H1 (cell line): ENCODE data around the gene CELF5. TPM values are rescaled to one million over a fixed set of nuclear protein-coding genes. Genes with fewer than 3 reads are reported as not detected.

Experiments
- CTCF ChIA-PET: fragments of 300-600 bp; sonication (Branson Sonifier 250); formaldehyde crosslinking; loops from one replicate; lab custom pipeline; 2021; ENCODE audit not compliant: partially characterized antibody; lab: Charles Lee
- POLR2A ChIA-PET: fragments of 300-600 bp; sonication (Branson Sonifier 250); formaldehyde crosslinking; loops from one replicate; lab custom pipeline; 2021; ENCODE audit warnings: inconsistent platforms; ENCODE audit not compliant: partially characterized antibody; lab: Charles Lee
- DNase-seq, 2 experiments: peaks; one replicate each; pipeline versions ENCODE4 v3.0.0 to v3.0.0-alpha.2; 2010 to 2022; ENCODE audit warnings: low spot score in 2 of 2, low read depth in 1 of 2, mixed read lengths in 1 of 2
- FAIRE-seq: peaks from 2 replicates; lab custom pipeline; 2011; peaks lifted over from hg19 to GRCh38; lab: Jason Lieb, UNC
- H2AFZ ChIP-seq: 2 replicates; pipeline ENCODE4 v1.8.1; 2012; ENCODE audit warnings: low read length, inconsistent platforms
- H2AK5ac ChIP-seq: 2 replicates; pipeline ENCODE4 v1.6.1; 2013; ENCODE audit warnings: low read depth, low read length
- H2BK120ac ChIP-seq: replicated peaks from 2 replicates; pipeline ENCODE3; 2013; ENCODE audit warnings: low read depth, low read length, inconsistent platforms
- H2BK12ac ChIP-seq: 2 replicates; pipeline ENCODE4 v1.6.1; 2013; ENCODE audit warnings: low read depth, low read length
- H2BK15ac ChIP-seq: 2 replicates; pipeline ENCODE4 v1.6.1; 2013; ENCODE audit warnings: low read length
- H2BK20ac ChIP-seq: 2 replicates; pipeline ENCODE4 v1.6.1; 2013; ENCODE audit warnings: low read length
- H2BK5ac ChIP-seq: 2 replicates; pipeline ENCODE4 v1.6.1; 2013; ENCODE audit warnings: low read depth, low read length
- H3K14ac ChIP-seq: 2 replicates; pipeline ENCODE4 v1.6.1; 2013; ENCODE audit warnings: inconsistent platforms; ENCODE audit not compliant: insufficient read length
- H3K18ac ChIP-seq: 2 replicates; pipeline ENCODE4 v1.6.1; 2013; ENCODE audit warnings: low read length; ENCODE audit errors: extremely low read depth
- H3K23ac ChIP-seq: 2 replicates; pipeline ENCODE4 v1.6.1; 2013; ENCODE audit warnings: inconsistent platforms; ENCODE audit not compliant: insufficient read length
- H3K23me2 ChIP-seq: 2 replicates; pipeline ENCODE4 v1.6.1; 2013; ENCODE audit warnings: low read depth, low read length
- H3K27ac ChIP-seq: 2 replicates; pipeline ENCODE4 v1.6.1; 2011; ENCODE audit warnings: low read depth, low read length, inconsistent platforms
- H3K27me3 ChIP-seq, 4 experiments: replicated peaks in 1 of 4; 1 replicate in 1 of 4; 2 replicates in 3 of 4; pipeline versions ENCODE4 v1.6.1 to v1.8.1; 2011 to 2013; ENCODE audit warnings: low read length in 3 of 4, mild to moderate bottlenecking in 3 of 4, inconsistent platforms in 2 of 4, mixed read lengths in 2 of 4, moderate library complexity in 1 of 4; ENCODE audit not compliant: control insufficient read depth in 3 of 4, insufficient read depth in 3 of 4; ENCODE audit errors: extremely low read depth in 1 of 4
- H3K36me3 ChIP-seq, 4 experiments: 2 replicates each; pipeline versions ENCODE4 v1.6.1 to v1.8.1; 2011 to 2013; ENCODE audit warnings: mild to moderate bottlenecking in 4 of 4, low read length in 3 of 4, moderate library complexity in 2 of 4, control low read depth in 1 of 4, inconsistent platforms in 1 of 4; ENCODE audit not compliant: insufficient read depth in 4 of 4, control insufficient read depth in 2 of 4
- H3K4ac ChIP-seq: replicated peaks from 2 replicates; pipeline ENCODE3; 2013; ENCODE audit warnings: low read length, low read depth, mixed read lengths, inconsistent platforms; ENCODE audit not compliant: insufficient read length
- H3K4me1 ChIP-seq, 4 experiments: replicated peaks in 1 of 4; 1 replicate in 1 of 4; 2 replicates in 3 of 4; pipeline versions ENCODE4 v1.6.1 to v1.8.1; 2011 to 2013; ENCODE audit warnings: low read length in 3 of 4, inconsistent platforms in 2 of 4, mixed read lengths in 1 of 4; ENCODE audit not compliant: insufficient read depth in 4 of 4, control insufficient read depth in 3 of 4
- H3K4me2 ChIP-seq, 2 experiments: 2 replicates each; pipeline versions ENCODE4 v1.6.1 to v1.8.1; 2011 to 2013; ENCODE audit warnings: low read depth in 2 of 2, low read length in 2 of 2, control low read depth in 1 of 2, inconsistent platforms in 1 of 2, mild to moderate bottlenecking in 1 of 2; ENCODE audit not compliant: insufficient read depth in 1 of 2
- H3K4me3 ChIP-seq, 4 experiments: fragments of 200-600, 300-600 bp in 1 of 4; sonication (generic), shearing (Covaris generic), sonication (Bioruptor Twin) in 1 of 4; 2 replicates each; pipeline versions ENCODE4 v1.5.1 to v1.8.1; 2011 to 2016; ENCODE audit warnings: low read length in 4 of 4, low read depth in 3 of 4, control low read depth in 2 of 4, inconsistent platforms in 2 of 4, mild to moderate bottlenecking in 2 of 4, mixed read lengths in 1 of 4, moderate library complexity in 1 of 4; ENCODE audit not compliant: insufficient read depth in 2 of 4; ENCODE audit errors: extremely low read depth in 1 of 4
- H3K56ac ChIP-seq: replicated peaks from 2 replicates; pipeline ENCODE3; 2013; ENCODE audit warnings: low read depth, mild to moderate bottlenecking, mixed read lengths, low read length, inconsistent platforms; ENCODE audit not compliant: insufficient read length
- H3K79me1 ChIP-seq: 2 replicates; pipeline ENCODE4 v1.6.1; 2013; ENCODE audit warnings: low read depth, low read length, control low read depth
- H3K79me2 ChIP-seq, 2 experiments: 2 replicates each; pipeline versions ENCODE4 v1.6.1 to v1.8.1; 2012 to 2013; ENCODE audit warnings: low read length in 2 of 2, mild to moderate bottlenecking in 2 of 2, inconsistent platforms in 1 of 2; ENCODE audit not compliant: insufficient read depth in 2 of 2, control insufficient read depth in 1 of 2
- H3K9ac ChIP-seq, 4 experiments: replicated peaks in 1 of 4; 1 replicate in 1 of 4; 2 replicates in 3 of 4; pipeline versions ENCODE4 v1.6.1 to v1.8.1; 2011 to 2013; ENCODE audit warnings: low read depth in 3 of 4, low read length in 3 of 4, control low read depth in 2 of 4, mild to moderate bottlenecking in 2 of 4, moderate library complexity in 2 of 4, inconsistent platforms in 1 of 4; ENCODE audit errors: extremely low read depth in 1 of 4
- H3K9me3 ChIP-seq, 2 experiments: 2 replicates each; pipeline versions ENCODE4 v1.6.1 to v1.8.1; 2012 to 2013; ENCODE audit warnings: mild to moderate bottlenecking in 2 of 2, moderate library complexity in 2 of 2, control low read depth in 1 of 2, inconsistent platforms in 1 of 2, low read depth in 1 of 2, low read length in 1 of 2, mixed read lengths in 1 of 2; ENCODE audit not compliant: insufficient read depth in 2 of 2
- H4K20me1 ChIP-seq, 2 experiments: replicated peaks in 1 of 2; 2 replicates each; pipeline versions ENCODE3 to v1.8.1; 2011 to 2013; ENCODE audit warnings: inconsistent platforms in 2 of 2, low read length in 2 of 2, mild to moderate bottlenecking in 1 of 2; ENCODE audit not compliant: insufficient read depth in 2 of 2, control insufficient read depth in 1 of 2
- H4K5ac ChIP-seq: 2 replicates; pipeline ENCODE4 v1.6.1; 2013; ENCODE audit warnings: low read length, low read depth, mixed read lengths, inconsistent platforms; ENCODE audit not compliant: insufficient read length
- H4K8ac ChIP-seq: 2 replicates; pipeline ENCODE4 v1.8.0; 2013; ENCODE audit warnings: mild to moderate bottlenecking, moderate library complexity, low read length, inconsistent platforms; ENCODE audit not compliant: insufficient read depth; ENCODE audit errors: extremely low read depth
- H4K91ac ChIP-seq: replicated peaks from 2 replicates; pipeline ENCODE3; 2013; ENCODE audit warnings: low read length, mixed read lengths, inconsistent platforms; ENCODE audit not compliant: insufficient read length
- BACH1 ChIP-seq: IDR thresholded peaks from 2 replicates; pipeline ENCODE4 v1.6.1; 2012; ENCODE audit warnings: low read length, improper control_type of control experiment
- CBX8 ChIP-seq: fragments of 300-800, 300-1000 bp; sonication (generic); IDR thresholded peaks from 2 replicates; pipeline ENCODE4 v1.7.1; 2016; ENCODE audit warnings: low read depth, low read length, borderline replicate concordance
- CTBP2 ChIP-seq: IDR thresholded peaks from 2 replicates; pipeline ENCODE4 v1.7.0; 2011; ENCODE audit warnings: borderline replicate concordance, mild to moderate bottlenecking, moderate library complexity, mixed read lengths, low read length; ENCODE audit not compliant: insufficient read depth, insufficient read length
- JUND ChIP-seq: IDR thresholded peaks from 2 replicates; pipeline ENCODE4 v1.6.1; 2011; ENCODE audit warnings: mild to moderate bottlenecking, improper control_type of control experiment, low read length
- MAFK ChIP-seq: IDR thresholded peaks from 2 replicates; pipeline ENCODE4 v1.6.1; 2012; ENCODE audit warnings: low read depth, mild to moderate bottlenecking, improper control_type of control experiment, low read length
- RBBP5 ChIP-seq: IDR thresholded peaks from 2 replicates; pipeline ENCODE4 v1.7.1; 2012; ENCODE audit warnings: low read depth, mild to moderate bottlenecking, inconsistent platforms, low read length, moderate library complexity, borderline replicate concordance
- SIRT6 ChIP-seq: IDR thresholded peaks from one replicate; pipeline ENCODE4 v1.7.1; 2012; ENCODE audit warnings: low read length, inconsistent platforms
- WGBS, 2 experiments: shearing (Covaris generic) in 1 of 2; methylation state at CpG; one replicate each; pipeline versions ENCODE4 v1.1.6 to v1.1.7; 2013 to 2015; ENCODE audit warnings: low lambda C conversion rate in 2 of 2, mixed read lengths in 2 of 2, inconsistent platforms in 1 of 2, low coverage in 1 of 2, missing lambda C conversion rate in 1 of 2; ENCODE audit not compliant: insufficient replicate concordance in 2 of 2, insufficient coverage in 1 of 2, insufficient read length in 1 of 2; ENCODE audit errors: extremely low coverage in 1 of 2, missing lambda C conversion rate in 1 of 2; 5-methylcytosine and 5-hydroxymethylcytosine counted together
- polyA plus RNA-seq, 7 experiments: library from polyadenylated mRNA; depleted of rRNA in 3 of 7; stranded (reverse) in 5 of 7; unstranded in 2 of 7; fragments of >200 nt in 5 of 7; fragments of 200-250 nt in 2 of 7; gene quantifications; 1 replicate in 5 of 7; 2 replicates in 1 of 7; 4 replicates in 1 of 7; pipeline versions ENCODE4 v1.2.1 to v1.2.3, GENCODE V29; 2011 to 2013; ENCODE audit warnings: missing spikeins in 2 of 7, mixed read lengths in 2 of 7
- total RNA-seq: library from RNA; stranded (reverse); fragmentation: NEBNext Ultra II Directional; extraction: Animal tissue kit (Norgen Biotek cat#: 25700); gene quantifications from 2 replicates; pipeline ENCODE4 v1.2.1, GENCODE V29; 2021
- TF ChIP-seq, protein P1 (sequence below), 3 experiments: IDR thresholded peaks; 1 replicate in 2 of 3; 2 replicates in 1 of 3; pipeline versions ENCODE4 v1.5.1 to v1.6.1; 2011; ENCODE audit warnings: low read length in 3 of 3, mild to moderate bottlenecking in 3 of 3, inconsistent platforms in 2 of 3, low read depth in 1 of 3, moderate library complexity in 1 of 3; ENCODE audit not compliant: insufficient read depth in 1 of 3; ENCODE audit errors: control extremely low read depth in 1 of 3

Gene CELF5
- total and polyA plus RNA-seq, 2 of the 8 experiments (the other 6 are each of a cell fraction or from before 2014, with no cell fraction given), result 9.8 to 15.0 TPM

DNA sequence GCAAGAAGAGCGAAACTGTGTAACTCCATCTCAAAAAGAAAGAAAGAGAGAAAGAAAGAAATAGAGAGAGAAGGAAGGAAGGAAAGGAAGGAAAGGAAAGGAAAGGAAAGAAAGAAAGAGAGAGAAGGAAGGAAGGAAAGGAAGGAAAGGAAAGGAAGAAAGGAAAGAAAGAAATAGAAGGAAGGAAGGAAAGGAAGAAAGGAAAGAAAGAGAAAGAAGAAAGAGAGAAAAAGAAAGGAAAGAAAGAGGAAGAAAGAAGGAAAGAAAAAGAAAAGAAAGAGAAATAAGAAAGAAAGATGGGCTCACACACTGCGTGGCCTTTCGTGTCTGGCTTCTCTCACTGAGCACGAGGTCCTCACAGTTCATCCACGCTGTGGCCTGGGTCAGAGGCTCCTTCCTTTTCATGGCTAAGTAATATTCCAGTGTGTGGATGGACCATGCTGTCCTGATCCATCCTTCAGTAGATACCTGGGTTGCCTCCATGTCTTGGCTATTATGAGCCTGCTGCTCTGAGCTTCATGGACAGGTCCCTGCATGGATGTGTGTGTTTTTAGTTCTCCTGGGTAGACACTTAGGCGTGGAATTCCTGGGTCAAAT is 74.5 kb downstream of the CELF5 start:
- Histone ChIP-seq H3K4me2 (no peak overlapping the region), H3K4me1 (peaks cover 0 to 4% (median 3%) of the 10 kb centered on the region in 4 experiments; a peak in 5 of 7 replicates), H2BK15ac (no peak overlapping the region), H3K27me3 (peaks cover 0 to 4% (median 3%) of the 10 kb centered on the region in 4 experiments; a peak in 2 of 7 replicates), H3K79me2 (no peaks in the 10 kb centered on the region), H2BK5ac (no peak overlapping the region), H3K4me3 (no peak overlapping the region), H3K27ac (no peak overlapping the region), H2BK12ac (no peak overlapping the region), H4K20me1 (no peaks in the 10 kb centered on the region), H2BK120ac (no peak overlapping the region), H4K8ac (no peak overlapping the region), H4K5ac (no peak overlapping the region), H3K14ac (no peak overlapping the region), H2AFZ (no peak overlapping the region), H3K23me2 (no peaks in the 10 kb centered on the region), H3K79me1 (no peaks in the 10 kb centered on the region), H3K36me3 (no peaks in the 10 kb centered on the region), H3K4ac (no peak overlapping the region), H4K91ac (no peak overlapping the region), H2AK5ac (no peak overlapping the region), H3K56ac (no peak overlapping the region), H2BK20ac (no peak overlapping the region), H3K18ac (no peak overlapping the region), H3K9ac (no peak overlapping the region), H3K9me3 (peaks cover 6% of the 10 kb centered on the region in 2 experiments; a peak in 2 of 4 replicates), H3K23ac (no peak overlapping the region)
- ChIA-PET CTCF (interaction anchor here (0.7 to 1.8 kb wide), 2 partner anchors 164 to 186 kb away, joined by 4 to 8 read pairs; no protein-coding TSS in a partner anchor), POLR2A (interaction anchor here (0.7 kb wide), 1 partner anchor 107 kb away, joined by 4 read pairs; no protein-coding TSS in a partner anchor)
- 87% methylated on average over 6 of the region's 6 CpGs; no CpG with 5 or more reads in 1 of the 2 experiments for WGBS, 2 experiments
- TF ChIP-seq CTBP2, result no peak
- TF ChIP-seq MAFK, result no peak
- TF ChIP-seq, protein P1, sequence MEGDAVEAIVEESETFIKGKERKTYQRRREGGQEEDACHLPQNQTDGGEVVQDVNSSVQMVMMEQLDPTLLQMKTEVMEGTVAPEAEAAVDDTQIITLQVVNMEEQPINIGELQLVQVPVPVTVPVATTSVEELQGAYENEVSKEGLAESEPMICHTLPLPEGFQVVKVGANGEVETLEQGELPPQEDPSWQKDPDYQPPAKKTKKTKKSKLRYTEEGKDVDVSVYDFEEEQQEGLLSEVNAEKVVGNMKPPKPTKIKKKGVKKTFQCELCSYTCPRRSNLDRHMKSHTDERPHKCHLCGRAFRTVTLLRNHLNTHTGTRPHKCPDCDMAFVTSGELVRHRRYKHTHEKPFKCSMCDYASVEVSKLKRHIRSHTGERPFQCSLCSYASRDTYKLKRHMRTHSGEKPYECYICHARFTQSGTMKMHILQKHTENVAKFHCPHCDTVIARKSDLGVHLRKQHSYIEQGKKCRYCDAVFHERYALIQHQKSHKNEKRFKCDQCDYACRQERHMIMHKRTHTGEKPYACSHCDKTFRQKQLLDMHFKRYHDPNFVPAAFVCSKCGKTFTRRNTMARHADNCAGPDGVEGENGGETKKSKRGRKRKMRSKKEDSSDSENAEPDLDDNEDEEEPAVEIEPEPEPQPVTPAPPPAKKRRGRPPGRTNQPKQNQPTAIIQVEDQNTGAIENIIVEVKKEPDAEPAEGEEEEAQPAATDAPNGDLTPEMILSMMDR (IDR thresholded peaks at IDR 0.05; ENCODE audit: control extremely low read depth in 1 of 3, insufficient read depth in 1 of 3, low read depth in 1 of 3, low read length in 3 of 3), result no peak
- TF ChIP-seq RBBP5, result no peak
- TF ChIP-seq CBX8, result no peak
- TF ChIP-seq BACH1, result no peak
- TF ChIP-seq SIRT6, result no peak
- TF ChIP-seq JUND, result no peak
- DNase-seq (no peak), FAIRE-seq (no peak)
